NAMALWA (cell line): Measurements from ENCODE around the gene SLC25A41.
A peak's percentile ranks its signal among the peaks of the same experiment; 100 is the strongest.

Experiments
- DNase-seq: peaks from one replicate; pipeline ENCODE4 v3.0.0-alpha.2; 2015; ENCODE audit warnings: low spot score

The SLC25A41 gene

DNA sequence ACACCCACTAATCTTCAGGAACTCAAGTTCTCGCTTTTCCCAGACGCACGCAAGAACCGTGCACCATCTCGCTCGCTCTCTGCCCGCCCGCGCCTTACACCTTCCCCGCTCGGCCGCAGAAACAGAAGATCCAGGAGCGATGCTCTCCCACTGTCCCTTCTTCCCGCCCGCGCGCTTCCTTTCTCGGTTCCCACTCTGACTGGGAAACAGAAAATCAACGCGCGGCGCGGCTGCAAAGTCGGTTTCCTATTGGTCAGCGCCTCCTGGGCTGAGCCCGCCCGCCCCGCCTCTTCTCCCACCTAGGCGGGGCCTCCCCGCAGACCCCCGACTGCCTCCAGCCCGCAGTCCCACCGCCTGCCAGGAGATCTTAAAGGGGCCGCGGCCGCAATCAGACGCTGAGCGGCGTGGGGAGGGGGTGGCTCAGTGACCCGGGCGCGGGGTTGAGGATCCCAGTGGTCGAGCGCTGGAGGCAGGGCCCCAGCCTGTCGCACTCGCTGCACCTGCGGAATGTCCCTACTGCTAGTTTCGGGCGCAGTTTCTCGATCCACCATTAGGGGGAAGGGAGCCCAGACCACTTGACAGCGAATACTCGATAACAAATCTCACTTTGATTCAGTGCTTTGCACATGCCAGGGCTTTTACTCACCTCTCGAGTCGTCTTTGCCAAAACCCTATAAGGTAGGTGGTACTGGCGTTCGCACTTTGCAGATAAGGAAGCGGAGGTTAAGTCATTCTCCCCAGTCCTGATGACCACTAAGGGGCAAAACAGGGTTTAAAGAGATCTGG is 26.7 kb upstream of the SLC25A41 start:
- peak; percentile 98 for DNase-seq

DNA sequence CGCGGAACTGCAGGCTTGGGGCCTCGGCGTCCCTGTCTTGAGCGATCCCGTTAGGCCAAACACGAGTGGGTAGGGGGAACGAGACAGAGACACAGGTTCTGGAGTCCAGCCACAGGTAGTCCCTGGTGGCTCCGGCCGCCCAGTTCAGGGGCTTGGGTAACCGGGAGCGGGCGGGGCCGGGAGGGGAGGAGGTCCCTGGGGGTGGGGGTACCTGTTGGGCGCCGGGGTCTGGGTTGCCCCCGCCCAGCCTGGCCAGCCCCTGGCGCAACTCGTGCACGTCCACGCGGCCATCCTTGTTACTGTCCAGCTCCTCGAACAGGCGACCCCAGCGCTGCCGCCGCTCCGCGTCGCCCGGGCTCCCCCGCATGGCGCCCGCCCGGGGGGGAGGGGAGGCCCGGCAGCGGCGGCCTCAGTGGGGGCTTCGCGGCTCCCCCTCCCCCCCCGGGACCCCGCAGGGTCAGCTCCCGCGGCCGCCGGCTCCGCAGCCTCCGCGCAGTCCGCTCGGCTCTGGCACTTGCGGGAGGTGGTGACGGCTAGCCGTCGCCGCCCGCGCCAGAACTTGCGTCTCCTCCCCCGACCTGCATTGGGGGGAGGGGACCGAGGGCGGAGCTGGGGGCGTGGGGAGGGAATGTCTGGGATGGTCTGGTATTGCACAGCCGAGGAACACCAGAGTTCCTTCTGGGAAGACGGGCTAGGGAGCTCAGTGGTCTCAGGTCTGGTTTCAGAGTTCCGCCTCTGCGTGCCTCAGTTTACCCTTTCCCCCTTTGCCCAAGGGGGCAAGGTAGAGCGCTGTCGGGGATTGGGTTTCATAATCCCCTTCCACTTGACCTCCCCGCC is 25.9 kb upstream of the SLC25A41 start, which contains the start of gene SLC25A23:
Gene SLC25A23, minus strand, starts transcription at position 531 of the 837 bp plus-strand sequence. Its CDS starts 164 bp downstream, at position 367.
- DNase-seq, result peak; percentile 76

DNA sequence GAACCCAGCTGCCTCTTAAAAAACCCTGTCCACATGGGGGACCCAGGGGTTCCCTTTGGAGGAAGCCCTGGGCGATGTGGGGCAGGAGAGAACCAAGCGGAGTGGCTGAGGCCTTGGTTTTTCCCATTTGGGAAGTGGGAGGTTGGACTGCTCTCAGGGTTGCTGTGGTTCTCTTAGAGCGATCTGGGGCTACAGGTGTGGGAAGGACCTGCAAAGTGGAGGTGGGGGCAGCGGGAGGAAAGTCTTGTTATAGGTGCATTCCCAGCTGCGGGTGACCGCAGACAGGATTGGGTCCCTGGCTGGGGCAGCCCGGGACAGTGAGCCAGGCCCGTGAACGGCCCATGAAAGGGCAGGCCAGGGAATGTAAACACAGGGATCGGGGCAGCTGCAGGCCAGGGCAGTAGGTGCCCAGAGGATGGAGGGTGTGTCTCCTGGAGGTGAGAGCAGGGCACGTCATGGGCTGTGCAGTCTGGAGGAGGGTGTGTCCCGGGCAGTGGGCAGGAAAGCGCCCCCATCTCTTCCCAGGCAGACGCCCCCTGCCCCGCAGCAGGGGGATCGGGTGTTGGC is 25.2 kb upstream of the SLC25A41 start:
- DNase-seq, result no peak

DNA sequence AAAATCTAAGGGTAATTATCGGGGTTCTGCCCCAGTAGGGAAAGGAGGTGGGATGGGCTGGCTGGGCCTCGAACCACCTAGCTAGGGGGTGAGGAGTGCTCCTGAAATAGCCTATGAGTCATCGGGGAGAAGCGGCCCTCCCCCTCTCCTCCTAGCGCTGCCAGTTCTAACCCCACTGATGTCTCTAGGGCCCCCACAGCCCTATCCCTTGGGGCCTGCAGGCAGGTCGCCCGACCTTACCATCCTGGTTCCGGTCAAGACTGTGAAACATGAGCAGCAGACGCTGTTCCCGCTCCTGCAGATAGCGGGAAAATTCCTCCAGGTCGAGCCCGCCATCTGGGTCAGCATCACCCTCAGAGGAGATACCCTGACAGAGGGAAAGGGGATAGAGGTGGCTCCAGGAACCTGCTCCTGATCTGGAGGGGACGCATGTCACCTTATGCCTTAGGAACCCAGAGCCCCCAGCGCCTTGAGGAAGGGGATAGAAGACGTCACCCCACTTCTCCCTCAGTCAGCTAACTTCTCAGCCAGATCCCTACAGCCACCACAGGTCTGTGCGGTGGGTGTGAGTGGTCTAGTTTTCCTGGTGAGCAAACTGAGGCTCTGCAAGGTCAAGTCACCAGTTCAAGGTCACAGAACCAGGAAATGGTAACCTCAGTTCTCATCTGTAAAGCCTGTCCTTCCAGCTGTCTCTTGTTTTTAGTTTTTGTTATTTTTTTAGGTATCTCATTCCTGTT is 24.6 kb upstream of the SLC25A41 start:
- no peak for DNase-seq

DNA sequence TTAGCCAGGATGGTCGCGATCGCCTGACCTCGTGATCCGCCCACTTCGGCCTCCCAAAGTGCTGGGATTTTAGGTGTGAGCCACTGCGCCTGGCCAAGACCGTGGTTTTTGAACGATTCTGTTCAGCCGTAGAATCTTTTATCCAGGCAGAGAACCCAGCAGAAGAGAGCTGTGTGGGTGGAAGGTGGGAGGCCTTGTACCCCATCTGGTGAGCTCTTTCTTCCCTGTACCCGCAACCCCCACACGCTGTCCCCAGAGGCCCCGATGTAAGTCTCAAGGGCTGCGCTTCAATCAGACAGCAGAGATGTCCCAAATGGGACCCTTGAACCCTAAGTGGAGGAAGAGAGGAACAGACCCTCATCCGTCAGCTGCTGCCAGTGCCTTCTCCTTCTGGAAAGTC is 22.4 kb upstream of the SLC25A41 start:
- no peak for DNase-seq

DNA sequence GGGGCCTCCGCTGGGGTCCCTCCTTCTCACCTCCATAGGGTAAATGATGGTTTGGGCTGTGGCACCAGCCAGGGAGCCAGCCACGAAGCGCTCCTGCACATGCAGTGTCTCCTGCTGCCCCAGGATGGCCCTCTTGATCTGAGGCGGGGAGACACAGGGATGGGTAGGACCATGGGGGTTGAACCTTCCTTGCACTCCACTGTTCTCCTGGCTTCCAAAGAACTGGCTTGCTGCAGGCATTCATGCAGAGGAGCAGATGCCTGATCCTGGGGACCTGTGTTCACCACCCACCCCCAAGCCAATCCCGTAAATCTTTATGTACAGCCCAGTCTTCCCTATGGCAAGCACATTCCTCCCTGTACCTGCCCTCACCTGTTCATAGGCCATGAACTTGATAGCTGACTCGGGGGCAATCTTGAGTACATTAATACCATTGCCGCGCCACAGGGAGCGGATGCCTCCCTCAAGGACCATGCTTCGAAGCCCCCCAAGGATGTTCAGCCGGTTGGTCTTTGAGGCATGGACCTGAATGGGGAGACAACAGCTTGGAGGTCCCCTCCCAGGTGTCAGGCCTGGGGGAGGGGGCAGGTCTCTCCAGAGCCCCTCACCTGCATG is 20.5 kb upstream of the SLC25A41 start:
- DNase-seq, result no peak

DNA sequence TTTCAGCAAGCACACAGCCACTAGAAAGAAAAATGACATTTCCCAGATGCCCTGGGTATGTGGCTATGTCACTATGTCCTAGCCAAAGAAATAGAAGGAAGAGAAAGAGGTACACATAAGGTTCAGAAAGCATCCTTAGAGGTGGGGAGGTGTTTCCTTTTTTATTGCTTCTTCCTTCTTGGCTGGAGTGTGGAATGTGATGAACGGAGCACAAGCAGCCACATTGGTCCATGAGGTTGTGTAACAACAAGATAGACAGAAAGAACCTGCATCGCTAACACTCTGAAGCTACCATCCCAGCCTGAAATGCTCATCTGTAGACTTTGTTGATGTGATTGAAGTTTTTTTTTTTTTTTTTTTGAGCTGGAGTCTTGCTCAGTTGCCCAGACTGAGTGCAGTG is 19.3 kb upstream of the SLC25A41 start:
- DNase-seq, result no peak

DNA sequence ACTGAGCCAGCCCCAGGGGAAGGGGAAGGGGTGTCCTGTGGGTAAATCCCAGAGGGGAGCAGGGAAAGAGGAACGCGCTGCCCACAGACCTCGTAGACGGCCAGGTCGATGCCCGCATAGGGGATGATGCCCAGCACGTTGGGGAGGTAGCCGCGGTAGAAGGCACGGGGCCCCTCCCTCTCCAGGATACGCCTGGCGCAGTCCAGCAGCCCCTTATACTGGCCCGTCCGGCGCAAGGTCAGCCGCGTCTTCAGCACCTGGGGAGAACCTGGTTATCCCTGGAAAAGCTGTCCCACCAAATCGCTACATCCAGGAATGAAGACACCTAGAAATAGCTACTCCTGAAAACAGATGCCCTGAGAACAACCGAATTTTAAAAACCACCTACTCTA is 18.7 kb upstream of the SLC25A41 start:
- DNase-seq, result no peak

DNA sequence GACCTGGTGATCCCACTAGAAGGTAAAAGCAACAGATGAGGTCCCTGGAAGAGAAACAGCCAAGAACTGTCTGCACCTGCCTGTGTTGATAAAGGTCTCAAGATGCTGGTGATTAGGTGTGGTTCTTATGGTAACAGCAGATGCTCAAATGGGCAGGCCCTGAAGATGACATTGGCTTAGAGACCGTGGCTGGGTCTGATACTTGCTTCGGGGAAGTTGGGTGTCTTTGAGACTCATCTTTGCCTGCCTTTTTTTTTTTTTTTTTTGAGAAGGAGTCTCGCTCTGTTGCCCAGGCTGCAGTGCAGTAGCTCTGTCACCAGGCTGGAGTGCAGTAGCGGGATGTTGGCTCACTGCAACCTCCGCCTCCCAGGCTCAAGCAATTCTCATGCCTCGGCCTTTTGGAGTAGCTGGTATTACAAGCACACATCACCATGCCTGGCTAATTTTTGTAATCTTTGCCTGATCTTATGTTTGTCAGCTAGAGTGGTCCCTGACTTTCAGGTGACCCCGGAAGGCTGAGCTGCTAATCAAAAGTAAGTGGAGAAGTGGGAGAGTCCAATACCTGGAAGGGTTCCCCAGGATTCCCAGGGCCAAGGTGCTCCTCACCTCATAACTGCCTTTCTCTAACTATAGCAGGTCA is 18.1 kb upstream of the SLC25A41 start:
- no peak for DNase-seq

DNA sequence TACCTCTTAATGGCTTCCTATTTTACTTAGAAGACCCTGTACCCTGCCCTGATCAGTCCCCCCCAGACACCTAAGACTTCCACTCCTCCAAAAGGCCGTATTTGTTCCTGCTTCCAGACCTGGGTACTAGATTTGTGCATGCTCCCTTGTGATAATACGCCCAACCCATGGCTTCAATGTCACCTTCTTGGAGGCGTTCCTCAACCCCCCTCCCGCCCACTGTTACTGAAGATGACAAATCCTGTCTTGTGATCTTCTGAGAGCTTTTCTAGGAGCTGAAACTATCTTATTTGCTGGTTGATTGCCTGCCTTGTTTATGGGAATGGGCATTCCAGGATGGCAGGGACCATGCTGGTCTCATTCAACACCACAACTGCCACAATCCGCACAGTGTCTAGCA is 16.6 kb upstream of the SLC25A41 start:
- DNase-seq, result no peak

DNA sequence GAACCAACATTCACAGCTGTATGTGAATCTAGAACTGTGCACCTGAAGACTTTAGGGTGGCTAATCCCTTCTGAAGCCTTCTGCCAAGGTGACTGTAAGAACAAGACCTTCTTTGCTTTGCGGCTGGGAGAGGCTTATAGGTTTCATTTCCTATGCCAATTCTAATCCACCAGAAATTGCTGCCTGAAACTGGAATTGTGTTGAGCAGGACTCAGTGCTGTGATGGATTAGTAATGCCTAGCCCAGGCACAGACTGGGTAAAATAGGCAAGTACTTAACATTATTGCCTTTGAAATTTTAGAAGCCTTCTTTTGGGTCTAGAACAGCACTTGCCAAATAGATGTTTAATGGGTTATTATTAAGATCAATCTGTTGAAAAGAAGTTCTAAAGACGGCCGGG is 14.5 kb upstream of the SLC25A41 start:
- no peak for DNase-seq

DNA sequence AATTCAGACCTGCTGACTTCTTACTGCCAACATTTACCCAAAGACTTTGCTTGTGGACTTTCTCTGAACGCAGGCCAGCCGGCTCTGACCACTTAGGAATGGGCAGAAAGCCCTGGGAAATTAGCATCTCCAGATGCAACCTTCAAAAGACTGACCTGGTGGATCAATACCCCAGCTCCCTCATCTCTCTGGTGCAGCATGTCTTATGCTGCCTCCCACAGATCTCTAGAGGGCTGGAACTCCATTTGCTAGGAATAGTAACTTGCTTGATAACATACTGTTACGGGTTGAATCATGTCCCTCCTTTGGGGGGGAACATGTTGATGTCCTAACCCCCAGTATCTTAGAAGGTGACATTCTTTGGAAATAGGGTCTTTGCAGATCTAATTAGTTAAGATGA is 12.9 kb upstream of the SLC25A41 start:
- DNase-seq, result no peak

DNA sequence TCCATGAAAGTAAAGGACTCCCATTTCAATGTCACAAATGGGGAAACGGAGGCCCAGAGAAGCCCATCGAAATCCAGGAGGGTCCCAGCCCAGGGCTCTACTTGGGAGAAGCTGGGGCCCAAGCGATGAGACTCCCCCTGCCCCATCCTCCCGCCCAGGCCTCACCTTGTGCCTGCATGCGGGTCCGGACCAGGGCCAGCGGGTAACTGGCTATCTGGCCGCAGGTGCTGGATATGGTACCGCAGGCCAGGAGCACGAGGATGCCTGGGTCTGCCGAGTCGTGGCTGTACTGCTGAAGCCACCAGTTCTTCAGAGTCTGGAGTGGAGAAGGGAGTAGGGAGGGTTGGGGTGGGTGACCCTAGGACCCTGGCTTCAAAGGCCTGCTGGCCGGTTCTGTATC is 10.4 kb upstream of the SLC25A41 start:
- DNase-seq, result no peak

DNA sequence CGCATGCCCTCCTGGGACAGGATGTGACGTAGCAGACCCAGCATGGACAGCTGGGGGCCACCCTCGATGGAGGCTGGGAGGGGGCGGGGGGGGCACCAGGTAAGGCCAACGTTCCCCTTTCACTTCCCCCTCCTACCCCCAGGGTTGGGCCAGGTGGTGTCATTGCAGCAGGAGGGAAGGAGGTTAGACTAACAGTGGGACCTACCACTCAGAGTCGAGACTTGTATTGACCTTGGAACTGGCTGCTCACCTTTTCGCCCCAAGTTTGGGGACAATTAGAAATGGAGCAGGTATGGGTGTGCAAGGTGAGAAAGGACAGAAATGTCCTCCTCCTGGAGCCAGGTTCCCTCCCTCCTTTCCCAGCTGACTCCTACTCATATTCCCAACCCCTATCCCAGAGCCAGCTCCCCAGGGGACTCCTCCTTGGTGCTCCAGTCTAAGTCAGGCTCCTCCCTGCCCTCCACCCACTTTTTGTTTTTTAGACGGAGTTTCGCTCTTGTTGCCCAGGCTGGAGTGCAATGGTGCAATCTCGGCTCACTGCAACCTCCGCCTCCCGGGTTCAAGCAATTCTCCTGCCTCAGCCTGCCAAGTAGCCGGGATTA is 8.6 kb upstream of the SLC25A41 start:
- DNase-seq, result no peak

DNA sequence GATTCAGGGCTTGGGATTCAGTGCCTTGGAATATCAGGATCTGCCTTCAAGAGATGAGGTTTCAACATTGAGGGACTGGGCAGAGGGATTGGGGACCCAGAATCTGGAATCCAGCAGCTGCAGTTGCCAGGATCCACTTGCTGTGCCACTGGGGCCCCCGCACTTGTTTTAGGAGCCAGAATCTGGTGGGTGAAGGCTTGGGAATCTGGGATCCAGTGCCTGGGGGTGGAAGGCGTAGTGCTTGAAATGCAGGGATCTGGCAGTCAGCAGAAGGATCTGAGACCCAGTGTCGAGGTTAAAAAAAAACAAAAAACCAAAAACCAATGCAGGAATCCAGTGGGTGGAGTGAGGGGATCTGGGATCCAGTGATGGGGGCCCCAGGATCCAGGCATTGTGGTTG is 7.3 kb upstream of the SLC25A41 start:
- no peak for DNase-seq

DNA sequence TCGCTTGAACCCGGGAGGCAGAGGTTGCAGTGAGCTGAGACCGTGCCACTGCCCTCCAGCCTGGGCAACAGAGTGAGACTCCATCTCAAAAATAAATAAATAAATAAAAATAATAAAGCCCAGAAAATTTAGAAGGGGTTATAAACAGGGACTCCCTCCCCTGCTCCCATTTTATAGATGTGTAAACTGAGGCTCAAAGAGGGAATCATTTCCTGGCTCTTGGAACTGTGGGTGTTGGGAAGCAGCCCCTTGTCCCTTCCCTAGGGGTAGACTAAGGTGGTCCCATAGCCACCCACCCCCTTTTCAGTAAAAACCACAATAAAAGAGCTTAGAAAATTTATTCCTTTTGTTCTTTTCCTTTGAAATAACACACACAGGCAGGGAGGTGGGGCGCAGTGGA is 6.2 kb upstream of the SLC25A41 start:
- DNase-seq, result no peak

DNA sequence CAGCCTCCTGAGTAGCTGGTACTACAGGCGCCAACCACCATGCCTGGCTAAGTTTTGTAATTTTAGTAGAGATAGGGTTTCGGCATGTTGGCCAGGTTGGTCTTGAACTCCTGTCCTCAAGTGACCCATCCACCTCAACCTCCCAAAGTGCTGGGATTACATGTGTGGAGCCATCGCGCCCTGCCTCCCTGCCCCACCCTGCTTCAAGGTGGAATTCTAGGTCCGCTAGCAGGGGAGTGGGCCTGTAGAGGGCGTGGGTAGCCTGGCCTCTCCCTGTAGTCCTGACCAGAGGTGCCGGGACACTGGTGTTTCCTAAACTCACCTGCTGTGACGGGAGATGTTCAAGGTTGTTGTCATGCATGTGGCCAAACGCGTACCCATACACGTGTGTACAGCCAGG is 398 bp downstream of the SLC25A41 start:
- DNase-seq, result no peak

DNA sequence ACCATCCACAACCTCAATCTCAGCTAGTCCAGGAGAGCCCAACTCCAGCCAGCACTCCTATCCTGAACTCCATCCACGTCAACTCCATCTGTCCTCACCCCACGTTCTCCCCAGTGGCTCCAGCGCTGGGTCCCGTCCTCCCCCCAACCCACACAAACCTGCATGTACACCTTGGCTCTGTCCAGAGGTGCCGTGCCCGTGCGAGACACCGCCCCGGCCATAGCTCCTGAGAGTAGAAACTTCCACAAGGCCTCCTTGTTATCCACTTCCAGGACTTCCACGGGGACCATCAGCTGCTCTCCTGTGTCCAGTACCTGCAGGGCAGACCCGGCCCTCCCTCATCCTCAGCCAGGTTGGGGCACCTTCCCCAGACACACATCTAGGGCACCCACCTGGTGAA is 1.7 kb downstream of the SLC25A41 start:
- no peak for DNase-seq

DNA sequence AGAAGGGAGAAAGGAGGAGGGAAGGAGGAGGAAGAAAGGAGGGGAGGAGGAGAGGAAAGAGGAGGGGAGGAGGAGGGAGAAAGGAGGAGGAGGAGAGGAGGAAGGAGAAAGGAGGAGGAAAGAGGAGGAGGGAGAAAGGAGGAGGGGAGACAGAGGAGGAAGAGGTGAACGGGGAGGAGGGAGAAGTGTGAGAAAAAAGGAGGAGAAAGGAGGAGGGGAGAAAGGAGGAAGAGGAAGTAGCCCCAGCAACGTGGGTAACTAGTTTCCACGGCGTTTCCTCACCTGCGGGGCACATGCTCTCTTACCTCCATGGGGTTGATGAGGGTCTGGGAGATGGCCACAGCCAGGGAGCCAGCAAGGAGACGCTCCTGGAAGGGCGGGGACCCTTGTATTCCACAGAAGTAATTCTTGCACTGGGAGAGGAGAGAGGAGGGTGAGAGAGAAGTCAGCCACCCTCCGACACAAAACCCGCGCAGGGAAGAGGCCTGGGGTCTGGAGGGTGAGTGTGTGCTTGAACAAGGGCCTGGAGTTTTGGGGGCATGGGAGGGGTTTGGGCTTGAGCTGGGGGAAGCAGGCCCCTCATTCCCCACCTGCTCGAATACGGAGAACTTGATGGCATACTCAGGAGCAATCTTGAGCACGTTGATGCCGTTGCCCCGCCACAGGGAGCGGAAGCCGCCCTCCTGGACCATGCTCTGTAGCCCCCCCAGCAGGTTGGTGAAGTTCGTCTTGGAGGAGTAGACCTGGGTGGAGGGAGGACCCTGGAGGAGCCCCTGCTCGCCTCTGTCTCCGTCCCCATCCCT is 3.9 kb downstream of the SLC25A41 start:
- DNase-seq, result no peak
